CD4-positive, alpha-beta T cell treated with Interleukin-4 for 4 hours (primary cell): ENCODE results near the gene MAML2.
A peak's percentile ranks its signal among the peaks of the same experiment; 100 is the strongest.
"Not testable (repeated sequence)": the region's sequence is repeated elsewhere in the genome, so short reads cannot be mapped to it uniquely, and the experiment has no call there.

Experiments used
- DNase-seq: peaks from one replicate; pipeline ENCODE4 v3.0.0-alpha.2; 2020

Gene MAML2

GRCh38 chr11:96288915-96289314 is 54.1 kb downstream of the MAML2 start:
- no peak for DNase-seq

GRCh38 chr11:96287822-96288439 is 55.1 kb downstream of the MAML2 start:
- DNase-seq = peak; percentile 13

GRCh38 chr11:96285985-96286384 is 57.0 kb downstream of the MAML2 start:
- not testable (repeated sequence) for DNase-seq

GRCh38 chr11:96284917-96285316 is 58.1 kb downstream of the MAML2 start:
- DNase-seq = no peak

GRCh38 chr11:96284401-96284800 is 58.6 kb downstream of the MAML2 start:
- DNase-seq = no peak

- no peak for DNase-seq
These were observed 60.3 kb downstream of the MAML2 start for GRCh38 chr11:96282625-96283220.

- DNase-seq = no peak
These were observed 62.6 kb downstream of the MAML2 start for GRCh38 chr11:96280444-96280843.

GRCh38 chr11:96279896-96280290 is 63.1 kb downstream of the MAML2 start:
- DNase-seq = no peak

- no peak for DNase-seq
These were observed 63.7 kb downstream of the MAML2 start for GRCh38 chr11:96279018-96279895.

- no peak for DNase-seq
These were observed 64.7 kb downstream of the MAML2 start for GRCh38 chr11:96278039-96278897.

- no peak for DNase-seq
These were observed 65.3 kb downstream of the MAML2 start for GRCh38 chr11:96277696-96278038.

- no peak for DNase-seq
These were observed 66.2 kb downstream of the MAML2 start for GRCh38 chr11:96276836-96277235.

GRCh38 chr11:96275801-96276594 is 67.0 kb downstream of the MAML2 start:
- no peak for DNase-seq

GRCh38 chr11:96273507-96273906 is 69.5 kb downstream of the MAML2 start:
- no peak for DNase-seq

- peak; percentile 79 for DNase-seq
These were observed 70.3 kb downstream of the MAML2 start for GRCh38 chr11:96272529-96273222.

- no peak for DNase-seq
These were observed 71.2 kb downstream of the MAML2 start for GRCh38 chr11:96271777-96272176.

- DNase-seq = not testable (repeated sequence)
These were observed 71.6 kb downstream of the MAML2 start for GRCh38 chr11:96271352-96271751.

- DNase-seq = not testable (repeated sequence)
These were observed 74.5 kb downstream of the MAML2 start for GRCh38 chr11:96268527-96268926.

GRCh38 chr11:96267496-96268032 is 75.4 kb downstream of the MAML2 start:
- DNase-seq = peak; percentile 69

- DNase-seq = no peak
These were observed 75.9 kb downstream of the MAML2 start for GRCh38 chr11:96267001-96267495.

- no peak for DNase-seq
These were observed 77.0 kb downstream of the MAML2 start for GRCh38 chr11:96265972-96266371.
